ENCODE results near the gene PPP1R15B. TPM values are rescaled to one million over a fixed set of nuclear protein-coding genes. Genes with fewer than 3 reads are reported as not detected.
A peak's percentile ranks its signal among the peaks of the same experiment; 100 is the strongest.

Gene PPP1R15B
- total RNA-seq, 1 donor from 2014 or later, result 70.6 TPM

- H3K9me3 Mint-ChIP-seq, result no peaks in the 10 kb centered on the region
- DNase-seq, result no peak
- H3K36me3 Mint-ChIP-seq (ENCODE audit: low read depth), result peaks cover 70% of the 10 kb centered on the region
- intact Hi-C loops (cut with micrococcal nuclease), result no loop called here
- ChIA-PET CTCF (interaction anchor here (1.7 kb wide), 2 partner anchors 10 to 22 kb away, joined by 5 to 12 read pairs; no protein-coding TSS in a partner anchor), POLR2A (interaction anchor here (0.6 to 1.8 kb wide), 3 partner anchors 18 to 107 kb away, joined by 3 to 6 read pairs (median 4); partner anchors contain the start of gene MDM4)
- peak overlapping the region; percentile 68 for H3K27ac Mint-ChIP-seq
- ATAC-seq (ENCODE audit: low read depth), result no peak
- no peaks in the 10 kb centered on the region for H3K27me3 Mint-ChIP-seq
- peak overlapping the region; percentile 99 for H3K4me3 Mint-ChIP-seq
- H3K4me1 Mint-ChIP-seq, result peaks cover 40% of the 10 kb centered on the region
- TF ChIP-seq CTCF (IDR thresholded peaks at IDR 0.05), result no peak
Measured at GRCh38 chr1:204408602-204409001, 3.0 kb downstream of the PPP1R15B start.

DNA sequence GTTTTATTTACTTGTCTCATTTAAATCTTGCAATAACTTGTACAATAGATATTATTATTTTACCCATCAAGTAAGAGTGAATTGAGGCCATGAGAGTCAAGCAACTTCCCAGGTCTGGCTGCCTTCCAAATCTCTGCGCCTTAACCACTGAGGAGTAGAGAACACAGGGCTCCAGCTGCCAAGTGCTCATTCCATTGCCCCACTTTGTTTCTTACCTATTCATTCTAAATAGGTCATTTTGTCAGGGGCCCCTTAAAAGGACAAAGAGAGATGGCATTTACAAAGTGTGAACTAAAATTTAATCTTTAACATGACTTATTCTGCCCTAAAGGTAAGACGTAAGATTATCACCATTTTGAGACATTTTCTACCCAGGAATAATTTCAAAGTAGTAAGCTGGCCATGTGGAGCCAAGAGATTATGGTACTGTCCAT is 3.5 kb downstream of the PPP1R15B start:
- Mint-ChIP-seq H3K9me3 (no peaks in the 10 kb centered on the region), H3K4me1 (peaks cover 40% of the 10 kb centered on the region), H3K27me3 (no peaks in the 10 kb centered on the region), H3K27ac (peak overlapping the region; percentile 68), H3K4me3 (peak overlapping the region; percentile 99), H3K36me3 (ENCODE audit: low read depth) (peaks cover 71% of the 10 kb centered on the region)
- no peak for DNase-seq
- CTCF ChIA-PET, result interaction anchor here (1.0 to 1.7 kb wide), 4 partner anchors 9 to 95 kb away, joined by 3 to 12 read pairs (median 4); no protein-coding TSS in a partner anchor
- TF ChIP-seq CTCF (IDR thresholded peaks at IDR 0.05), result no peak
- no peak for ATAC-seq (ENCODE audit: low read depth)
- POLR2A ChIA-PET, result interaction anchor here (0.6 to 1.8 kb wide), 4 partner anchors 14 to 108 kb away, joined by 3 to 6 read pairs (median 5); partner anchors contain the start of gene MDM4
- intact Hi-C loops (cut with micrococcal nuclease), result no loop called here

DNA sequence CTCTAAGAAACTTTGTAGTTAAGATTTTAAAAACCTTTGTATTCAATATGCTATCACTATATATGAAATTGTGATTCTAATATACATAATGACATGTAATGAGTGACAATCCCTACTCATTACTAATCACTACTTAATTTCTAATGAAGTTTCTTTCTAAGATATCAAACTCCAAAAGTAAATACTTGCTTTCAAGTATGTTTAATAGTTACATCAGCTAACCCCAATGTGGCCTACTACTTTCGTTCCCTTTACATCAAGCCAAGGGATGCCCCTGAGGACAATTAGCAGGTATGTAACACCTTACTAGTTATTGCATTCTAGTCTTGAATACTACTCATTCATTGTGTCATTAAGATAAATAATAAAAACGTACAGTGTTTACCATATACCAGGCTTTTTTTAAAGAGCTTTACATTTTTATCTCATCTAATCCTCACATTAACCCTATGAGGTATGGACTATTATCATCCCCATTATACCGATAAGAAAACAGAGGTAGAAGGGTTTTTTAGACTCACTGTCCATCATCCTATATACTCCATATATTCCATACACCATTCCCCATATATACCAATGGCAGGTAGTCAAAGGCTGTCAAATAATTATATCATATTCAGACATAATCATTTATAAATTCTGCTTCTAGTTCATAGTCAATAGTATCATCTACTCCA is 4.2 kb downstream of the PPP1R15B start:
- peaks cover 74% of the 10 kb centered on the region for H3K36me3 Mint-ChIP-seq (ENCODE audit: low read depth)

GRCh38 chr1:204406621-204407020 is 5.0 kb downstream of the PPP1R15B start:
- TF ChIP-seq CTCF (IDR thresholded peaks at IDR 0.05), result no peak
- ChIA-PET POLR2A (interaction anchor here (0.6 kb wide), 1 partner anchor 545 kb away, joined by 3 read pairs; the partner anchor contains the start of gene SNRPE), CTCF (interaction anchor here (1.7 kb wide), 1 partner anchor 8 kb away, joined by 12 read pairs; no protein-coding TSS in a partner anchor)
- H3K4me3 Mint-ChIP-seq, result peak overlapping the region; percentile 99
- DNase-seq, result no peak
- intact Hi-C loops (cut with micrococcal nuclease), result no loop called here
- H3K9me3 Mint-ChIP-seq, result no peaks in the 10 kb centered on the region
- ATAC-seq (ENCODE audit: low read depth), result no peak
- H3K27me3 Mint-ChIP-seq, result no peaks in the 10 kb centered on the region
- peaks cover 81% of the 10 kb centered on the region for H3K36me3 Mint-ChIP-seq (ENCODE audit: low read depth)
- peaks cover 32% of the 10 kb centered on the region for H3K4me1 Mint-ChIP-seq
- no peak overlapping the region for H3K27ac Mint-ChIP-seq

More for the DNA sequence above, 4.2 kb downstream of the PPP1R15B start:
- H3K4me3 Mint-ChIP-seq, result peak overlapping the region; percentile 99
- ATAC-seq (ENCODE audit: low read depth), result no peak
- H3K4me1 Mint-ChIP-seq, result peaks cover 35% of the 10 kb centered on the region
- H3K27me3 Mint-ChIP-seq, result no peaks in the 10 kb centered on the region
- no peak for TF ChIP-seq CTCF (IDR thresholded peaks at IDR 0.05)
- ChIA-PET CTCF (interaction anchor here (1.0 to 1.7 kb wide), 4 partner anchors 9 to 96 kb away, joined by 3 to 12 read pairs (median 4); no protein-coding TSS in a partner anchor), POLR2A (interaction anchor here (0.6 to 1.8 kb wide), 3 partner anchors 15 to 109 kb away, joined by 4 to 6 read pairs (median 6); partner anchors contain the start of gene MDM4)
- peak overlapping the region; percentile 68 for H3K27ac Mint-ChIP-seq
- DNase-seq, result no peak
- H3K9me3 Mint-ChIP-seq, result no peaks in the 10 kb centered on the region
- intact Hi-C loops (cut with micrococcal nuclease), result no loop called here

- no peaks in the 10 kb centered on the region for H3K9me3 Mint-ChIP-seq
- ChIA-PET POLR2A (interaction anchor here (0.6 kb wide), 1 partner anchor 545 kb away, joined by 3 read pairs; the partner anchor contains the start of gene SNRPE), CTCF (no interaction called here)
- no peak overlapping the region for H3K27ac Mint-ChIP-seq
- H3K4me3 Mint-ChIP-seq, result peak overlapping the region; percentile 21
- no peak for TF ChIP-seq CTCF (IDR thresholded peaks at IDR 0.05)
- peaks cover 81% of the 10 kb centered on the region for H3K36me3 Mint-ChIP-seq (ENCODE audit: low read depth)
- peaks cover 32% of the 10 kb centered on the region for H3K4me1 Mint-ChIP-seq
- no peak for ATAC-seq (ENCODE audit: low read depth)
- intact Hi-C loops (cut with micrococcal nuclease), result no loop called here
- H3K27me3 Mint-ChIP-seq, result no peaks in the 10 kb centered on the region
- DNase-seq, result no peak
Measured at GRCh38 chr1:204405988-204406387, 5.6 kb downstream of the PPP1R15B start.
